Stomach (tissue), 9 donors: Measurements from ENCODE around the gene NDUFA3. TPM values are rescaled to one million over a fixed set of nuclear protein-coding genes. Genes with fewer than 3 reads are reported as not detected.

Experiments used
- DNase-seq, 2 donors: peaks; one replicate each; pipeline versions ENCODE4 v3.0.0 to v3.0.0-alpha.2; 2013 to 2019
- H3K27ac ChIP-seq, 5 donors: fragments of 200-600 bp in 4 of 5; sonication (generic) in 4 of 5; one replicate each; pipeline ENCODE4 v1.5.1; 2013 to 2019; ENCODE audit warnings: mild to moderate bottlenecking in 1 of 5, moderate library complexity in 1 of 5
- H3K27me3 ChIP-seq, 3 donors: fragments of 200-600 bp; sonication (generic); one replicate each; pipeline ENCODE4 v1.5.1; 2017 to 2019; ENCODE audit warnings: mixed run types in 1 of 3
- H3K36me3 ChIP-seq, 4 donors: fragments of 200-600 bp; sonication (generic); 1 replicate in 3 of 4; 2 replicates in 1 of 4; pipeline ENCODE4 v1.5.1; 2016 to 2019
- H3K4me1 ChIP-seq, 4 donors: fragments of 200-600 bp; sonication (generic); one replicate each; pipeline ENCODE4 v1.5.1; 2016 to 2019
- H3K4me3 ChIP-seq, 4 donors: fragments of 200-600 bp; sonication (generic) in 3 of 4; one replicate each; pipeline ENCODE4 v1.5.1; 2016 to 2019; ENCODE audit warnings: mild to moderate bottlenecking in 1 of 4
- H3K9me3 ChIP-seq, 4 donors: fragments of 200-600 bp; sonication (generic); one replicate each; pipeline ENCODE4 v1.5.1; 2016 to 2019
- EP300 ChIP-seq: sonication (generic); formaldehyde crosslinking; IDR thresholded peaks from one replicate; pipeline ENCODE4 v1.6.1; 2017; ENCODE audit warnings: antibody characterized with exemption
- POLR2A ChIP-seq, 4 donors: fragments of 450-650 bp; IDR thresholded peaks; one replicate each; pipeline ENCODE4 v1.6.1; 2016; ENCODE audit warnings: antibody characterized with exemption in 4 of 4, control low read depth in 2 of 4, mild to moderate bottlenecking in 1 of 4, moderate library complexity in 1 of 4
- POLR2AphosphoS5 ChIP-seq, 3 donors: sonication (generic); formaldehyde crosslinking; IDR thresholded peaks; one replicate each; pipeline ENCODE4 v1.6.1; 2016; ENCODE audit warnings: antibody characterized with exemption in 3 of 3
- WGBS, 5 donors: extraction: QIAGEN DNeasy Blood & Tissue Kit in 3 of 5; methylation state at CpG; one replicate each; pipeline versions ENCODE4 v1.1.5 to v1.1.7; 2013 to 2018; 5-methylcytosine and 5-hydroxymethylcytosine counted together
- intact Hi-C: fragments of 100-400 bp; cut with DNase I; formaldehyde crosslinking; loops from one replicate; pipeline ENCODE4 v1.15.1; 2023; ENCODE audit warnings: low total_unique reads
- polyA plus RNA-seq, 3 donors: library from polyadenylated mRNA; stranded (reverse); fragments of 200-250 nt; gene quantifications; one replicate each; pipeline ENCODE4 v1.2.3, GENCODE V29; 2013
- total RNA-seq, 5 donors: library from RNA; depleted of rRNA; stranded (reverse); fragments of >200 nt; gene quantifications; one replicate each; pipeline versions ENCODE4 v1.1.0 to v1.2.3, GENCODE V29; 2014 to 2016
- TF ChIP-seq, protein P1 (sequence below), 7 experiments: fragments of 450-650 bp in 4 of 7; fragments of 200-600 bp in 3 of 7; sonication (generic) in 3 of 7; IDR thresholded peaks; one replicate each; pipeline ENCODE4 v1.5.1; 2016 to 2019; ENCODE audit warnings: antibody characterized with exemption in 7 of 7, control low read depth in 2 of 7, mild to moderate bottlenecking in 1 of 7
- donor health status: healthy with polysubstance abuse.
- donor health status: Bipolar disorder and iron deficiency.
- donor health status: healthy.

Gene NDUFA3
- total and polyA plus RNA-seq, 8 donors: 7.0 to 401 (median 253) TPM; not detected in 1

DNA sequence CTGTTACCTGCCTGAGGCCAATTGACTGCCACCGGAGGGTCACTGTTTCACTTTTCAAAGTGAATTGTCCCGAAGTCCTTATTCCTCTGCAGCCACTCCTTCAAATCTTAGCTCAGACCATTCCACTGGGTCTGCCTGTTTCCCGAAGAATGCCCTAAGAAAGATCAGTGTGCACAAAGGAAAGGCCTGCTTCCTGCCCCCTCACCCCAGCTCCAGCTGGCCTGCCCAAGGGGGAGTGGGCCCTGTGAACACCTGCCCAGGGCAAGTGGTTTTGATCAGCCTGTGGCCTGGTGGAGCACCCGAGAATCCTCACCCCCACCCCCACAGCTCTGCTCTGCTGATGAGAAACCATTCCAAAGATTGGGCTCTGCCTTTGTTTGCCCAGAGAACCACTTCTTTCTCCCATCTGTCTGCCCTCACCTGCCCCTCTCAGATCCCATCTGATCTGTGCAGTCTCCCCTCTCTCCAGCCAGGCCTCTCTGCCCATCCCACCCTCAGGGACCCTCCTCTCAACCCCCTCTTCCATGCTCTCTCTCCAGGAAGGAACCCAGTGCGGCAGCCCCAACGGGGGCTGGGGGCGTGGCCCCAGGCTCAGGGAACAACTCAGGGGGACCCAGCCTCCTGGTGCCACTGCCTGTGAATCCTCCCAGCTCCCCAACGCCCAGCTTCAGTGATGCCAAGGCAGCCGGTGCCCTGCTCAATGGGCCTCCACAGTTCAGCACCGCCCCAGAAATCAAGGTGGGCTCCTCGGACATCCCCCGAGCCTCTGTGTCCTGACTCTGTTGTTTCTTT lies 46.6 kb downstream of the NDUFA3 start:
- Histone ChIP-seq H3K4me1 (peaks cover 0 to 9% (median 2%) of the 10 kb centered on the region in 4 donors), H3K36me3 (peaks cover 98 to 100% (median 100%) of the 10 kb centered on the region in 4 donors), H3K9me3 (no peaks in the 10 kb centered on the region), H3K27ac (no peak overlapping the region), H3K27me3 (no peaks in the 10 kb centered on the region), H3K4me3 (no peak overlapping the region)
- no peak for TF ChIP-seq POLR2A (IDR thresholded peaks at IDR 0.05)
- TF ChIP-seq EP300: no peak
- TF ChIP-seq, protein P1, sequence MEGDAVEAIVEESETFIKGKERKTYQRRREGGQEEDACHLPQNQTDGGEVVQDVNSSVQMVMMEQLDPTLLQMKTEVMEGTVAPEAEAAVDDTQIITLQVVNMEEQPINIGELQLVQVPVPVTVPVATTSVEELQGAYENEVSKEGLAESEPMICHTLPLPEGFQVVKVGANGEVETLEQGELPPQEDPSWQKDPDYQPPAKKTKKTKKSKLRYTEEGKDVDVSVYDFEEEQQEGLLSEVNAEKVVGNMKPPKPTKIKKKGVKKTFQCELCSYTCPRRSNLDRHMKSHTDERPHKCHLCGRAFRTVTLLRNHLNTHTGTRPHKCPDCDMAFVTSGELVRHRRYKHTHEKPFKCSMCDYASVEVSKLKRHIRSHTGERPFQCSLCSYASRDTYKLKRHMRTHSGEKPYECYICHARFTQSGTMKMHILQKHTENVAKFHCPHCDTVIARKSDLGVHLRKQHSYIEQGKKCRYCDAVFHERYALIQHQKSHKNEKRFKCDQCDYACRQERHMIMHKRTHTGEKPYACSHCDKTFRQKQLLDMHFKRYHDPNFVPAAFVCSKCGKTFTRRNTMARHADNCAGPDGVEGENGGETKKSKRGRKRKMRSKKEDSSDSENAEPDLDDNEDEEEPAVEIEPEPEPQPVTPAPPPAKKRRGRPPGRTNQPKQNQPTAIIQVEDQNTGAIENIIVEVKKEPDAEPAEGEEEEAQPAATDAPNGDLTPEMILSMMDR (IDR thresholded peaks at IDR 0.05): no peak
- TF ChIP-seq POLR2AphosphoS5 (IDR thresholded peaks at IDR 0.05): no peak
- no peak for DNase-seq
- intact Hi-C loops: no loop called here
- 84 to 88% (median 85%) methylated on average over 12 of the region's 12 CpGs for WGBS, 5 donors

DNA sequence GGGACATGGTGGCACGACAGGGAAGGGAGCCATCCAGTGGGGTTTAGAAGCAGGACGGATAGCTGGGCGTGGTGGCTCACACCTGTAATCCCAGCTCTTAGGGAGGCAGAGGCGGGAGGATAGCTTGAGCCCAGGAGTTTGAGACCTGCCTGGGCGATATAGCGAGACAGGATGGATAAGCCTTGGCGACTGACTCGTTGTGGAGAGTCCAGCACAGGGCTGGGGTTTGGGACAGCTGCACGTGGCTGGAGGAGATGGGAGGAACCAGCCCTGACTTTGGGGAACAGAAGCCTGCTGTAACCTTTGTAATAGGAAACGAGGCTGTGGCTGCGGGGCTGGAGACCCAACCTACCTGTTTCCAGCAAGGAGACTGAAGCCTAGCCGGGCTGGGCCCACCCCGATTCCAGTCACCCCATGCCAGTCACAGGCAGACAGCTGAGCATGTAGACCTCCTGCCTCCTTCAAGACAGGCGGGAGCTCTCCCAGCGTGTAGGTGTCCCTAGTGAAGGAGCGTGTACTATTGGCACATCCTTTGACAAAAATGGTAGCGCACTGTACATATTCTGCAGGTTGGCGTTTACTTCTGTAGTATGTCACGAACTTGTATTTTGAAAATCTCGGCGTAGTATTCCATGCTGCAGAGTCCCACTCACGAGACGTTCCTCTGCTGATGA lies 48.8 kb downstream of the NDUFA3 start:
- Histone ChIP-seq H3K4me3 (no peak overlapping the region), H3K27me3 (no peaks in the 10 kb centered on the region), H3K4me1 (peaks cover 0 to 9% (median 2%) of the 10 kb centered on the region in 4 donors), H3K36me3 (peaks cover 96 to 100% (median 100%) of the 10 kb centered on the region in 4 donors), H3K9me3 (no peaks in the 10 kb centered on the region), H3K27ac (no peak overlapping the region)
- DNase-seq: no peak
- TF ChIP-seq, protein P1 (IDR thresholded peaks at IDR 0.05): no peak
- TF ChIP-seq EP300 (no peak), POLR2AphosphoS5 (IDR thresholded peaks at IDR 0.05) (no peak), POLR2A (IDR thresholded peaks at IDR 0.05) (no peak)
- 80 to 87% (median 82%) methylated on average over 23 of the region's 23 CpGs for WGBS, 5 donors
- intact Hi-C loops: no loop called here

DNA sequence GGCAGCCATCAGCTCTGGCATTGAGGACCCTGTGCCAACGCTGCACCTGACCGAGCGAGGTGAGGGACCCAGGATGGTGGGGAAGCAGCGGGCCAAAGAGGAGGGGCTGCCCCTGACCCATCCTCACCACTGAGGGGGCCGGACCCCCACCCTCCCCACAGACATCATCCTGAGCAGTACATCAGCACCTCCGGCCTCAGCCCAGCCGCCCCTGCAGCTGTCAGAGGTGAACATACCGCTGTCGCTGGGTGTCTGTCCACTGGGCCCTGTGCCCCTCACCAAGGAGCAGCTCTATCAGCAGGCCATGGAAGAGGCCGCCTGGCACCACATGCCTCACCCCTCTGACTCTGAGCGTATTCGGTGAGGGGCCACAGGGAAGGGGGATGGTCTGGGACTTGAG lies 49.6 kb downstream of the NDUFA3 start:
- intact Hi-C loops: no loop called here
- peaks cover 96 to 100% (median 100%) of the 10 kb centered on the region in 4 donors for H3K36me3 ChIP-seq
- TF ChIP-seq, protein P1 (IDR thresholded peaks at IDR 0.05): no peak
- no peak for TF ChIP-seq POLR2AphosphoS5 (IDR thresholded peaks at IDR 0.05)
- TF ChIP-seq EP300: no peak
- TF ChIP-seq POLR2A (IDR thresholded peaks at IDR 0.05): no peak
- no peak overlapping the region for H3K27ac ChIP-seq
- H3K9me3 ChIP-seq: no peaks in the 10 kb centered on the region
- H3K4me1 ChIP-seq: peaks cover 0 to 10% (median 5%) of the 10 kb centered on the region in 4 donors
- no peak overlapping the region for H3K4me3 ChIP-seq
- 86 to 98% (median 90%) methylated on average over 6 to 12 of the region's 12 CpGs for WGBS, 5 donors
- DNase-seq: no peak
- no peaks in the 10 kb centered on the region for H3K27me3 ChIP-seq

DNA sequence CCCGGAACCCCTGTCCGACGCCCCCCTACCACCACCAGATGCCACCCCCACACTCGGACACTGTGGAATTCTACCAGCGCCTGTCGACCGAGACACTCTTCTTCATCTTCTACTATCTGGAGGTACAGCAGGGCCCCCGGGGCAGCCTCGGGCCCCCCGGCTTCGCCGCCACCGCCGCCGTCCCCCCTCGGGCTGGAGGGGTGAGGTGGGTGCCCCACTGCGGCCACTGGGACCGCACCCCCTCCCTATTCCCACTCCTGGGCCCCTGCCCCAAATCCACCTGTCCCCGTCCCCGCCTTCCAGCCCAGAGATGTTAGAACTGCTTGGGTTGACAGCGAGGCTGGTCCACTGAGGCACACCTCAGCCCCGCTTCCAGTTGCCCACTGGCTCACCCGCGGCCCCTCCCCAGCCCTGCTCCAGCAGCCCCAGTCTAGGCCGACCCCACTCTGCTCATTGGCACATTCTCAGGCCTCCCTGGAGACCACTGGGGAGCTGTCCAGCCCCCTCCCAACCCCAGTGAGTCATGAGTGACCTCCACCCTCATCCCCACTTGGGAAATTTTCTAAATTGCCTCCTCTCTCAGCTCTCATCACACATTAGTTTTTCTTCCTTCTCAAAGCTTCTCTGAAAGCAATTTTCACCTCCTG lies 50.3 kb downstream of the NDUFA3 start:
- no peak for TF ChIP-seq EP300
- TF ChIP-seq, protein P1 (IDR thresholded peaks at IDR 0.05): no peak
- TF ChIP-seq POLR2AphosphoS5 (IDR thresholded peaks at IDR 0.05): no peak
- TF ChIP-seq POLR2A (IDR thresholded peaks at IDR 0.05): no peak
- H3K4me1 ChIP-seq: peaks cover 0 to 17% (median 11%) of the 10 kb centered on the region in 4 donors
- WGBS, 5 donors: 90 to 93% (median 91%) methylated on average over 25 of the region's 25 CpGs
- H3K9me3 ChIP-seq: no peaks in the 10 kb centered on the region
- peaks cover 97 to 100% (median 100%) of the 10 kb centered on the region in 4 donors for H3K36me3 ChIP-seq
- H3K4me3 ChIP-seq: no peak overlapping the region
- H3K27me3 ChIP-seq: no peaks in the 10 kb centered on the region
- no peak for DNase-seq
- H3K27ac ChIP-seq: peak overlapping the region in 1 of 5 donors; percentile 27
- intact Hi-C loops: no loop called here
